Activated naive CD8-positive, alpha-beta T cell treated with anti-CD3 and anti-CD28 coated beads, Interleukin-2, amount 50 U/mL, for 16 hours (primary cell): ENCODE measurements around the gene ZNF622.

Source experiments
- DNase-seq: peaks from one replicate; pipeline ENCODE4 v3.0.0-alpha.2; 2020; ENCODE audit warnings: low read depth, low spot score

Gene ZNF622, protein sequence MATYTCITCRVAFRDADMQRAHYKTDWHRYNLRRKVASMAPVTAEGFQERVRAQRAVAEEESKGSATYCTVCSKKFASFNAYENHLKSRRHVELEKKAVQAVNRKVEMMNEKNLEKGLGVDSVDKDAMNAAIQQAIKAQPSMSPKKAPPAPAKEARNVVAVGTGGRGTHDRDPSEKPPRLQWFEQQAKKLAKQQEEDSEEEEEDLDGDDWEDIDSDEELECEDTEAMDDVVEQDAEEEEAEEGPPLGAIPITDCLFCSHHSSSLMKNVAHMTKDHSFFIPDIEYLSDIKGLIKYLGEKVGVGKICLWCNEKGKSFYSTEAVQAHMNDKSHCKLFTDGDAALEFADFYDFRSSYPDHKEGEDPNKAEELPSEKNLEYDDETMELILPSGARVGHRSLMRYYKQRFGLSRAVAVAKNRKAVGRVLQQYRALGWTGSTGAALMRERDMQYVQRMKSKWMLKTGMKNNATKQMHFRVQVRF

DNA sequence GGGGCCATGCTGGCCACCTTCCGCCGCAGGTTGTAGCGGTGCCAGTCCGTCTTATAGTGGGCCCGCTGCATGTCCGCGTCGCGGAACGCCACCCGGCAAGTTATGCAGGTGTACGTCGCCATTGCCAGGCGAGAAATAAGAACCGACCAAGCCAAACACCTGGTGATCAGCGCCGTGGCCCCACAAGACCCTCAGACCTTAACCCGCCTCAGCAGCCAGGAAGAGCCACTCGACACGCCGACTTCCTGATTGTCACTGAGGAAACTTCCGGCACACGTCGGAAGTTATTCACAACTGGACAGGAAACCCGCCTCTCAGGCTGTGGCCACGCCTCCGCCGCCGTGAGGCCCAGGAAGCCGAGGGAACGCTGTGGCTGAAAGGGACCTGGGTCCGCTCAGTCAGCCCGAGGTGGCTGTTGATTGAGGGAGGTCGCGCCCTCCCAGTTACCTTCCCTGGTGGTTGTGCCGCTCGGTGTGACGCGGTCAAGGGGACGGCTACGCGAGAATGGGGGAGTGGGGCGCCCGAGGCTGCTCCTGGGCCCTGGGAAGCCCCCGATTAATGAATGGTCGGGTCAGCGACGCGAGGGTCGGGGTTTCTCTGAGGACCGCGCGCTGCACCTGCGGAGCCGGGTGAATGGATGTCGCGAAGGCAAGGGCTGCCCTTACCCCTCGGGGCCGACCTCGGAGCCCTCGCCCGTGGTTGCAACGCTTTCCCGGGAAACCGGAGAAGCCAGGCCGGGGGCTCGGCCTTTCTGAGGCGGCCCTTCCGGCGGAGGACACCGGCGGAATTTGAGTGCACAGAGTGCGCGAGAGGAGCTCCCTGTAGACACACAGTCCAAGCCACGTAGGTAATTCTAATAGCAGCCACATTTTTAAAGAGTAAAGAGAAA lies at the start of gene ZNF622:
TSS of gene ZNF622 (minus strand) at position 257 of the 889 bp plus-strand sequence. CDS start at position 122, 135 bp downstream.
- DNase-seq, result peak; percentile 75

DNA sequence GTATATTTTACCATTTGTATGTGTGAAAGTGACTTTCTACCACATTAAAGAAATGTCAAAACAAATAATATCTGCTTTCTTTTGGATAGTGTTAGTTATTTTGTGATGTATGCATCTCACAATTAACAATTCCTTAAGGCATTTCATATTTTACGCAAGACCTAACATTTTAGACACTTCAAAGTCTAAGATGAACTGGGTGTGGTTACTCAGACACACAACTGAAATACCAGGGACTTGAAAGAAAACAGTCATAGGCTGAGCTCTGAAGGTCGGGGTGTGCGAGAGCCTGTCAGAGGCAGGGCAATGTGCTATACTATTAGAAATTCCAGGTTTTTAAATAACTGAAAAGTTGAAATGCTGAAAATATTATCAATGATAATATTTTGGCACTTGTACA lies 44.5 kb upstream of the ZNF622 start:
- no peak for DNase-seq

DNA sequence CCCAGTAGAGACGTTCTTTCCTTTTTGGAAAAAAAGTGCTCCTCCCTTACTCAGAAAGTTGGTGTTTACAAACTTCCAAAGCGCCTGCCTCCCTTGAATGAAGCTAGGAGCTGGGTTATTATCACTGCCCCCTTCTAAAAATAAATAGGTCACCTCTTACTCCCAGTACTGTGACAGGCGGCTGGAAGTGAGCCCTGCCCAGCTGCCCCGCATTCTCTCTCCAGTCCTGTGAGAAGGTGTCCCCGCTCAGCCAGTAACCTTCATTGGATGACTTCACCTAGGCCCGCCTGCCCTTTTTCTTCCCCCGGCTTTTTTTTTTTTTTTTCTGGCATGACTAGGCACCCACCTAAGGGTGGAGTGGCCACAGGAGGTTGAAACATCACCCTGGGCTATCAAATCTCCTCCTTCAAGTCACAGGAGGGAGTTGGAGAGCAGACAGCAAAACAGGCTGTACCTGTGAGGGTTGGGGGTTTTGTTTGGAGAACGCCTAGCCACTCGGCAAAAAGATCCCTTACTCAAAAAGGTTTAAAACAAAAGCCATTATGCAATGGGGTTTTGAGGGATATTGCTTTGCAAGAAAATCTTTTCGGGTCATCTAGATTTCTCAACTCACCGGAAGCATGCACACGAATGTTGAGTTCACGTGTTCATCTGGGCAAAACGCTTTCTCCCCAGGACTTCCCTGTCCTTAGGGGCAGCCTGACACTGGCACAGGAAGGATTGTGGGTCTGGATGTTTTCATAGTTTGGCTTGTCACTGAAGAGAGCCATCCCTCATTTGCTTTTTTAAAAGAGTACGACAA lies 43.3 kb upstream of the ZNF622 start:
- DNase-seq, result no peak

DNA sequence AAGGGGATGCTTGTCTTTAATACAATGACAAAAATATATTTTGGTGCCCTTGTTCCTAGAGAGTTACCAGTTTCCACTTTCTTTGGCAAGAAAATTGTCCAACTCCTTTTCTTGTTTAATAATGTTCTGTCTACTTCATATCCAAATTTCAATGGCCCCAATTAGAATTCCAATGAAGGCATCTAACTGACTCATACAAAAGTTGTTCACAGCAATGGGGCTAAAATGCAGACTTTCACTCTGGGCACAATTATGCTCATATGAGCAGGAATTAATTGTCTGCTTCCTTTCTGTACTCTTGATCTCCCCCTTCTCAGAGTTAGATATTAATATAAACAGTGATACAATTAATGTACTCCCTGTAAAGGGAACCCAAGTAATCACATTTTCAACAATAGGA lies 42.1 kb upstream of the ZNF622 start:
- no peak for DNase-seq

DNA sequence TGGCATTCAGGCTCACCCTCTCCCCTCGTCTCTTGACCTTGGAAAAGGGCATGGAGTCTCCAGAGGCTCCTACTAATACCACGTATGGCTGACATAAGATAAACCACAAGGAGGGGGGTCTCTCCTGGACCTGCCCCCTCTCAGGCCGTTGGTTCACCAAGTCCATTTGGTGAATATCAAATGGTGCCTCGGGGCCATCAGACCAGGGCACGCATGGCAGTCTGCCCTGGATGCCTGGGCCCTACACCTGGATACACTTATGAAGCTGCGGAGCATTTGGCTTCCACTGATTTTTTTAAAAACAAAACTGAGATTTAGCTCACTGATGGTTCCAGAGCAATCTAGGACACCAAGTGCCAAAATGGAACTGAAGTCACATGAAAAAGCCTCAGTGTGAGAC lies 40.3 kb upstream of the ZNF622 start:
- DNase-seq, result no peak

DNA sequence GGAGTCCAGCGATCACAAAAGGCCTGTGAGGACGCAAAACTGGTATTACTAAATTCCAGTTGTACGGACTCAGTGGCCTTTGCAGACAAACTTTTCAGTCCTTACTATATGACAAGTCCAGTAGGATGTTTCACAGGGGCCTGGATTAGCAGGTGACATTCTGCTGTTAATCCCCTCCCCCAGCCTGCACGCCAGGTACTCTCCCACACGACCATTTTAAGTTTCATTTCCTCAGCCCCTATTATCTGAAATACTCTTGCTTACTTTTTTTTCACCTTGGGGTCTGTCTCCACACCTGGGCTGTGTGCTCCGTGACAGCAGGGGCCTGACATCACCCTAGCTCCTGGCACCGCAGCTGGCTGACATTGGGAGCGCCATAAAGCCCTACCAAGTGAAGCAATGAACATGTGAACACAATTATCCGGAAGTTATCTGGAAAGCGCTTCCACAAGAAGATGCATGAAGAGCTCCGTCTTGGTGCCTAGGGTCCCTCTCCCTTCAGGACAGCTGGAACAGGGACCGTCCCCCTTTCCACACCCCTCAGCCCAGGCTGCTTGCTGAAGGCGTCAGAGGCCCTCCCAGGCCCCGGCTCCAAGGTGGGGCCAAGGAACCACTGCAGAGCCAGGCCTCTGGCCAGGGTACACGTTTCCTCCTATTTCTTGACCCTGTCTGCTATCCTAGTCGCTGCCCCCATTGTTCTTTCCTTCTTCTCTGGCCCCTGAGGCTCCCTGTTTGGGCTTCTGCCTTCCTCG lies 39.7 kb upstream of the ZNF622 start:
- DNase-seq, result no peak

DNA sequence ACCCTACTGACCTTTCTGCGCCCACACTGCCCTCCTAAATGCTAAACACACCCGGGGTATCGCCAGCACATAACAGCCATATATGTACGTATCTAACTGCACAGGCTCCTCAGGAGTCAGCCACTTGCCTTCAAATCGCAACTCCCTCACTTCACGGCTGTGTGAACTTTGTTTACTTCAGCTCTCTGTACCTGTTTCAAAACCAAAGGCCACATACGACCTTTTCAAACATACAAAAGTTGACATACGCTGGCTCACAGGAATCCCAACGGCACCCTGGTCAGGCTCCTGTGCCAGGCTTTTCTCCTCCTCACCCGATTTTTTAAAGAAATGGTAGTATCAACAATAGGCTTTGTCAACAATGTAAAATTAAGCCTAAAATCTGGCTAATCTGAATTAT lies 39.0 kb upstream of the ZNF622 start:
- no peak for DNase-seq

DNA sequence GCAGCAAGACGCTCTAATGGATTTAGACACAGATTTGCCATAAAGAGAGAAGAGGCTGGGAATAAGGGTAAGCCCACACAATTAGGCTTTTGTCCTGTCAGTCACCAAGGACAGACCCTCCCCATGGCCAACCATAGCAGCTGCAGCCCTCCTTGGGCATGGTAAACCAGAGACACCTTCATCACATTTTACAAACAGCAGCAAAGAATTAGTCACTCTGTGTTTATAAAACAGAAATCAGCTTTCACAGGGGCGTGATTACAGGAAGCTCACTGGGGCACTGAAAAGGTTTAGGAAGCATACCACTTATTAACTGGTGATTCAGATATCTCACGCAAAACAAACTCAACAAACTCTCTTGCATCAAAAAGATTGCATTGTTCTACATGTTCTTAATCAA lies 37.3 kb upstream of the ZNF622 start:
- no peak for DNase-seq

DNA sequence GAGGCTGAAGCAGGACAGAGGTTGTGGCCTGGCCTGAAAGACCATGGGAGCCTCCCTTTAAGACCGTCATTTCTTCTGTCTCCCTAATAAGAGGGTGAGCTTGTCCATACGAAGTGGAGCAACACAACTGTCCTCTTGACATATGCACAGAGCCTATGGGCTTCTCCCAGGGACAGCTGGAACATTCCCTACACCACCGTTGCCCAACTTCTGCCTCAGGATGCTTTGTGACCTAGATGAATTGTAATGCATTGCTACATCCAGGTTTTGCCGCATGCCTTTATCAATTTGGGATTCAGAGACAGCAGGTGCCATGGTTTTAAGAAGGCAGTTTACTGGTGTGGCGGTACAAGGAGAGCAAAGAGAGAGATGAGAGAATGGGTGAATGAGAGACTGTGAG lies 34.4 kb upstream of the ZNF622 start:
- no peak for DNase-seq

DNA sequence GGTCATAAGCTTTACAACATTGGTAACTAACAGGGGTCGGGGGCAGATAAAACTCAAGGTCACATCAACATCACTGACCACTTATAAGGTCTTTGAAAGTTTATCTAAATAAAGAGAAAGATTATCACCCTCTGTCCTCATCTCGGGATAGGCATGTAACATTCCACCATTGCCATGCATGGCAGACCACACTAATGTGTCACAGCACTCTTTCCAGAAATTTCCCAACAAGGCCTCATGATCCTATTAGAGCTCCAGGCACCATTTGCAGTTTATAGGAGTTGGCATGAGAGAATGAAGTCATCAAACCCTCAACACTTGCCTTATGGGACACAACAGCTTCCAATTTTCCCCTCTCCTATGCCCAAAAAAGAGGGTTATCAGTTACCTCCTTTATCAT lies 31.9 kb upstream of the ZNF622 start:
- DNase-seq, result no peak

DNA sequence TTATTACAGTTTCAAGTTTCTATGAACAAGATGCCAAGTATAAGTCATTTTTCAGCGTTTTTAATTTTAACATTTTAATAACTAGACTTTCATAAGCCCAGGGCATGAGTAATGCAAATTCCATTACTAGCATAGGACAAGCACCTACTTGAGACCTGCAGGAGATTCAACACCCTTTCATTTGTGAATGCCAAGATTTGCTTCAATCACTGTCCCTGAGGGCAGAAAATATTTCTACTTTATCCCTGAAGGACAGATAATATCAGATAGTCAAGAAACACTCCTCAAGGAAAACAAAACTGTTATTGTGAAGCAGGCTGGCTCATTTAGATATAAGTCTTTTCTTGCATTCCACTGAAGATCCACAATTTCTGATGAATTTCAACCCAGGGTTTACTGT lies 27.7 kb upstream of the ZNF622 start:
- no peak for DNase-seq

DNA sequence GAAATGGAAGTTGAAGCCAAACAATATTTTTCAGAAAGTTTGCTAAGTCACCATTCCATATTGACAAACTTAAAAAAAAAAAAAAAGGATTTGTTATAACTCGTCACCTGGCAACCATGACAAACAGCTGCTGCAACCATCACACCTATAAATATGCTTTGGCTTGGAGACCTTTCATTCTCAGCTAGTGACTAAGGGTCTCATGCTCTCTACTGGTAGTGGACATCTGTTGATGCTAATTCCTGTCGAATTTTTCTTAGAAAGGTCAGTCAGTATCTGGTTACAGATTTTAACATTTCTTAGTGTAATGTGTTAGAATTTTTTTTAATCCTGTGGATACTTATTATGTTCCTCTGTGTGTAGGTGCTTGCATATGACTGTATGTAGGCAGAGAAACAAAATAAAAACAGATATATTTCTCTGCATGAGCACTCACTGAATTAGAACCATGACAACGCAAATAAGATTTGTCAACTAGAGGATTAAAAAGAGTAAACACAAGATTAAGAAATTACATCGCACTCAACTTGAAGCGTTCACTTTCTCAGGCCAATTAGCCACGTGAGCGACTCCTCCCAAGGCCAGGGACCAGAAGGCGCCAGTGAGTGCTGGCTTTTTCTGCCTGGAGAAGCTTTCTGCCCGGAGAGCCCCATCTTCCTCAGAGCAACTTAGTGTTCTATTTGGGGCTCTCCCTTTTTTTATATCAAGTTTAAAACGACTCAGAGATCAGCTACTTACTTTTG lies 27.0 kb upstream of the ZNF622 start:
- DNase-seq, result no peak

DNA sequence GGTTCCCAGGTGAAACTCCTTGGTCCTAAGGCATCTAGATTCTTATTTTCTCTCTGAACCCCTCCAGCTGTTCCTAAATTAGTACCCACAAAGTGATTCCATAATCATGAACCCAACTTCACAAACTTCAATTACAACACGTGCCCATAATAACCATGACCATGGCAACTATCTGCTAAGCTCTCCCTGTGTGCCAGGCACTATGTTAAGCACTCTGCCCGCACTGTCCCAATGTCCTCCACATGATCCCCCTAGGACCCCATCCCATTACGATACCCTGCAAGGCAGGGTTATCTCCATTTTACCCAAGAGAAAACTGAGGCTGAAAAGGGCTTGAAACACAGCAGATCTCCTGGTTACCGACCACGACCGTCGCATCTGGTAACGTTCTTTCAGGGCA lies 25.3 kb upstream of the ZNF622 start:
- DNase-seq, result no peak

DNA sequence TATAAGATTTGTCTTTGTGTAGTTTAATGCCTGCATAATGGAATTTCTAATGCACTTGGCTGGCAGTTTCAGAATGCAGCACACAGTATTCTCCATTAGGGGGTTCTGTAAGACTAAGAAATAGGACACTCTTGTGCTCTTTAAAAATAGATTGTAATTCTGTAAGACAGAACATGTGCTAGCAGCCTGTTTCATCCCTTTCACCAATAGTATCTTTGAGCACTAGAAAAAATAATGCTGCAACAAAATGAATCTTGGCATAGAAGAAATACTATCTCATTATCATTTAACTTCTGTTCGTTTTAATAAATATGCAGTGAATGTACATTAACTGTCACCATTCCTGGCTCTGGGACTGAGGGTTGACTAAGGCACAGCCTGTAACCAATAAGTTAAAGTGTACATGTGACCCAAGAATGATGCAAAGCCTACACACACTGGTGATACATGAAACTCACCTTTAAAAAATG lies 23.8 kb upstream of the ZNF622 start:
- DNase-seq, result no peak

DNA sequence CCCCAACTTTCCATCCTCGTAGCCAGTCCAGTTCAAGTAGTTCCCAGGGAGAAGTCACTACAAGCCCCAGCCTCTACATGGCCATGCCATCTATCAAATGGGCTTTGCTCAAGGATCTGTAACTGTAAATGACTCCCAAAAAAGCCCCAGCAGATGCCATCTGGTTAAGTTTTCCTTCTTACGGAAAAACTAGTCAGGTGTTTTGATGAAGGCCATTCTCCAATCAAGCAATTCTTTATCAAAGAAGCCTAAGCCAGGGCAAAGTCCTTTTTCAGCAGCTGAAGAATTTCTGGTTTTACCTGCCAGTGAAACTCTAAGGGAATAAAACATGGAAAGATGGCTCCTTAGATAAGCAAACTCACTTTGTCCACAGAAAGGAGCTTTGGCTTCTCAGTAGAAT lies 21.9 kb upstream of the ZNF622 start:
- no peak for DNase-seq

DNA sequence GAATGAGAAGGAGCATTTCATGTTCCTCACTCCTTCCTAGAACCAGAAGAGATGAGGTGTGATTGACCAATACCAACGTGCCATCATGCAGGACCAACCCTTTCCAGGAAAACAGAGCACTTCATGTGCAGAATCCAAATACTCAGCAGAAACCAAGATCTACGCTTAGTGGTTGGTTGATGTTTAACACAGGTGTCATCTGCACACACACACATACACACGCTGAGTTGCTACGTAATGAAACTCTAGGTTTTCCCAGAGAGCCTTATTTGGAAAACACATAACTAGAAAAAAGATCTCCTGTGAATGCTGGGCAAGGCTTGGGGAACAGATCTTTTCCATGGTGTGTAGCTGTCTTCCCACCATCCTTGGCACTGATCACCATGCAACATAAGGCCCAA lies 21.1 kb upstream of the ZNF622 start:
- no peak for DNase-seq

DNA sequence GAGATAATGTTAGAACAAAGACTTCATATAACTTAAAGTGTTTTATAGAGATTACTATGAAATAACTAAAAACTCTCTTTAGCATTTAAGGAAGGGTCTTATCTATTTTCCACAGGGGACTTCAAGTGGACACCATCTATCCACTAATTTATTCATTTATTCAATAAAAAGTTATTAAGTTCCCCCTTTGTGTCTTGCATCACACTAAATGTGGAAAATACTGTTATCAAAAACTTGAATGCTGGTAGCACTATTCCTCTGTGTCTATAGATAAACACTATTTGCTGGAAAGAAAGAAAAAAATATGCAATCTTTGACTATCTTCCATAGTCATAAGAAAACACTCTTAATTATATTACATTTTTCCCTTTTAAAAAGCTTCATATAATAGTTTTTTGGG lies 20.1 kb upstream of the ZNF622 start:
- no peak for DNase-seq

DNA sequence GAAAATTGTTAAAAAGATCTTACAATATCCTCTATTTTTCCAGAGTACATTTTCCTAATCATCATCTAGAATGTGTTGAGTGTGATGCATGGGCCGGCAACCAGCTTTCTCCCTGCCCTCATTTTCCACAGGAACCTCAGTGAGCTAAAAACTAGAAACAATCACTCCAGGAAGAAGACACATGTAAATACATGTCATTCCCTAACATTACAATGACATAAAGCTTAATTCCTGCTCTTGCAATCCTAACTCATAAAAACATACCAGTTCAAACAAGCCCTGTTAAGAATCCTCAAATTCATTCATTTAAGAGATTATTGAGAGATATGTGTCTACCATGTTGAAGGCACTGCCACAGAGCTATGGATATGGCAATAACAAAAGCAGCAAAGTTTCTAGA lies 18.5 kb upstream of the ZNF622 start:
- no peak for DNase-seq

DNA sequence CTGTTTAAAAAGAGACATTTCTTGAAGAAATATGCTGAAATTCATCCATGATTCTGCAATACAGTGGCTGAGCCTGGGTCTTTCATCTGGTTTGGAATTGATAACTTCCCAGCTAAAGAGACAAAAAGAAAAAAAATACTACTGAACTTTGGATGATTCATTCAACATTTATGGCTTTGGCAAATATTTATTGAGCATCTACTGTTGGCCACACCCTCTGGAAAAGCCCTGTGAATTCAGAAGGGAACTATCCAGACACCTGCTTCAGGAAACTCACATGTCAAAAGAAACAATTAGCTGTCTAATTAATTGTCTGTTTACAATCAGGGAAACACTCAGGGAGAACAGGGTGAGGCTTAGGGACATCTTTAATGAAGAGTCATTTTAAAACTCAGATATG lies 17.8 kb upstream of the ZNF622 start:
- no peak for DNase-seq

DNA sequence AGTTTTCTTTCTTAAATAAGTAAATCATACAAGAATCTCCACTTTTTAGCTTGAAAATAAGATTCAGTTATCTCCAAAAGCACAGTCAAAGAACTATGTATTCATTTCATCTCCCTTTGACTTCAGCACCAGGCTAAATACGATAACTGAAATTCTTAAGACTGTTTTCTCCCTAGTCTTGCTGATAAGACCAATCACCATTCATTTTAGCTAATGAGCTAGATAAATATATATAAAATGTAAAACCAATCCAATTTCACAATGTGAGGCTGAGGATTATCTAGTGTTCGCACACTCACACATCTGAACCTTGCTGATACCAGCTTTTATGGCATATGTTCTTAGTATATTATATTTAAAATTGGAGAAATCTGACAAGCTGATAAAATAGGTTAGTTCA lies 17.3 kb upstream of the ZNF622 start:
- DNase-seq, result no peak
